Stimulated activated CD4-positive, alpha-beta T cell treated with anti-CD3 and anti-CD28 coated beads, Interleukin-2, amount 100 ng/mL, for 4 hours (primary cell): ENCODE data around the gene BCR.
"Not testable (repeated sequence)": the region's sequence is repeated elsewhere in the genome, so short reads cannot be mapped to it uniquely, and the experiment has no call there.

Experiments used
- DNase-seq: peaks from one replicate; pipeline ENCODE4 v3.0.0-alpha.2; 2020; ENCODE audit warnings: low read depth

The BCR gene

DNA sequence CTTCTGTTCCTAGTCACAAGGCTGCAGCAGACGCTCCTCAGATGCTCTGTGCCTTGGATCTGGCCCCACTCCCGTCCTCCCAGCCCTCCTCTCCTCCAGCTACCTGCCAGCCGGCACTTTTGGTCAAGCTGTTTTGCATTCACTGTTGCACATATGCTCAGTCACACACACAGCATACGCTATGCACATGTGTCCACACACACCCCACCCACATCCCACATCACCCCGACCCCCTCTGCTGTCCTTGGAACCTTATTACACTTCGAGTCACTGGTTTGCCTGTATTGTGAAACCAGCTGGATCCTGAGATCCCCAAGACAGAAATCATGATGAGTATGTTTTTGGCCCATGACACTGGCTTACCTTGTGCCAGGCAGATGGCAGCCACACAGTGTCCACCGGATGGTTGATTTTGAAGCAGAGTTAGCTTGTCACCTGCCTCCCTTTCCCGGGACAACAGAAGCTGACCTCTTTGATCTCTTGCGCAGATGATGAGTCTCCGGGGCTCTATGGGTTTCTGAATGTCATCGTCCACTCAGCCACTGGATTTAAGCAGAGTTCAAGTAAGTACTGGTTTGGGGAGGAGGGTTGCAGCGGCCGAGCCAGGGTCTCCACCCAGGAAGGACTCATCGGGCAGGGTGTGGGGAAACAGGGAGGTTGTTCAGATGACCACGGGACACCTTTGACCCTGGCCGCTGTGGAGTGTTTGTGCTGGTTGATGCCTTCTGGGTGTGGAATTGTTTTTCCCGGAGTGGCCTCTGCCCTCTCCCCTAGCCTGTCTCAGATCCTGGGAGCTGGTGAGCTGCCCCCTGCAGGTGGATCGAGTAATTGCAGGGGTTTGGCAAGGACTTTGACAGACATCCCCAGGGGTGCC lies 109.8 kb downstream of the BCR start:
- peak; percentile 22 for DNase-seq

DNA sequence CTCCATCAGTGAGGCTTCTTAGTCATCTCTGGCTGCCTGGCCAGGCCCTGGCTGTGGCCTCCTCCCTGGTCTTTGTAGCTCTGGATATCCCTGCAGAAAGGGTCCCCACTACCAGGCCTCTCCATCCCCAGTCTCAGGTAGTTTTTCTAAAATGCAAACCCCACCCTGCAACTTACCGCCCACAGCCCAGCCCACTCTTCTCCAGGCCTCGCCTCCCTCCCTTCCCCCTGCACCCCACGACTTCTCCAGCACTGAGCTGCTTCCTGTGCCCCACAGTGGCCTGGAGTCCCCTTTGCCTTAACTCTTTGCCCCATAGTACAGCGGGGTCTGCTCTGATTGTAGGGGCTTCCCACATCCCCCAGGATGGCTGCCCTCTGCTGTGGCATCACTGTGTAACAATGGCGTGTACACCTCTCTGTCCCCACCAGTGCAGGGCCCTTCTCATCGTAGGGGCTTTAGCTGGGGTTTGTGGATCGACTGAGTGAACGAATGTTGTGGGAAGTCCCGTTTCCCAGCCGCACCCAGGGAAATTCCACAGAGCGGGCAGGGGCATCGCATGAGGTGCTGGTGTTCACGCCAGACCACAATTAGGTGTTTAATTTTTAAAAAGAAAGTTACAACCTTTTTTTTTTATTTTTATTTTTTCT lies 111.6 kb downstream of the BCR start:
- DNase-seq = no peak

DNA sequence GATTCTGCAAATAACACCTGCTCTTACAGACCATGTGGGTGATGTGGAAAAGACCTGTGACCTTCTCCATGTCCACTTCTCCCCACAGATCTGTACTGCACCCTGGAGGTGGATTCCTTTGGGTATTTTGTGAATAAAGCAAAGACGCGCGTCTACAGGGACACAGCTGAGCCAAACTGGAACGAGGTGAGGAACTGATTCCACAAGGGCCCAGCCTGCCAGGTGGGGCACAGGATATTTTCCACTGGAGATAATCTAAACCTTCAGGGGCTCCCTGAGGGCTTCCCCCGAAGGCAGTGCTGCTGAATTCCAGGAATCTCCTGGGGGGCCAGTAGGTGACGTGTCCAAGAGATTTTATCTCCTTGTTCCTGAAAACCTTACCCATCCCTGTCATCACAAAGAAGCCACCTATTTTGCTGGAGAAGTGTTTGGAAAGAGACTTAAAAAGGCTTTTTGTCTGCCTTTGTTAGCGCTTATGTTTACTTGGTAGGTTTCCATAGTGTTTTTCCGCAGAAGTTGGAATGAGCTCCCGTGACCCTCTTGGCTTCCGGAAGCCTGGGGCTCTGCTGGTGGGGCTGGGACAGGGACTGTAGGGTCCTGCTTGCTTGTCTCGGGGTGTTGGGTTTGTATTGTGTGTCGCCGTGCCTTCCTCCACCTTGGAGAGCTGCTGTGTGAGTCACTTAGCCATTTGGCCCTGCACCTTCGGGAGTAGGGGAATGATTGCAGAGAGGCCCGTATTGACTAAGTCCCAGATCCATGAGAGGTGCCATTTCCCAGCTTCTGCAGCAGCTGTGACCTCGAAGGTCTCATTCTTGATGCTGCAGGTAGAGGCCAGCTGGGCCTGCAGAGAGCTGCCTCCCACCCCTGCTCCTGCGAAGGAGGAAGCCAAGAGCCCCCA lies 112.4 kb downstream of the BCR start:
- DNase-seq = no peak

DNA sequence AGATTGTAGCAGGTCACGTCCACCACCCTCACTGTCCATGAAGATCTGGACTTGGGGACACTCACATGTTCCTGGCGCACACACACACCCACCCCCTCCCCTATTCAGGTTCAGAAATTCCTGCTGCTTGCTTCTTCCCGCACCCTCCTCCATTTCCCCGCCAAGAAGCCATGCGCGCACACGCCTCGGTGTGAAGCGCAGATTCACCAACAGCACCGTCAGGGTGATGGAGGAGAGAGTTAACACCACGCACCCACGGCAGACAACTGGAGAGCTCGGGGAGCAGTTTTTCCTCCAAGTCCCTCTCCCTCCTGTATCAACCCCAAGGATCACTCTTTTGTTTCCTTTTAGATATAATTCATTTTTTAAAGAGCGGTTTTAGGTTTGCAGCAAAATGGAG lies 113.4 kb downstream of the BCR start:
- DNase-seq = no peak

DNA sequence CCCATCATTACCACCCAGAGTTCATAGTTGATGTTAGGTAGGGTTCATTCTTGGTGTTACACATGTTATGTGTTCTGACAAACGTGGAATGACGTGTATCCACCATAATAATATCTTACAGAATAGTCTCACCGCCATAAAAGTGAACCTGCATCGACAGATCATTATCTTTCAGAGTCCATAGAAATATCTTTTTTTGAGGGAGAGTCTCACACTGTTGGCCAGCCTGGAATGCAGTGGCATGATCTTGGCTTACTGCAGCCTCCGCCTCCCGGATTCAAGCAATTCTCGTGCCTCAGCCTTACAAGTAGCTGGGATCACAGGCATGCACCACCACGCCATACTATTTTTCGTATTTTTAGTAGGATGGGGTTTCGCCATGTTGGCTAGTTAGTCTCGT lies 113.9 kb downstream of the BCR start:
- no peak for DNase-seq

DNA sequence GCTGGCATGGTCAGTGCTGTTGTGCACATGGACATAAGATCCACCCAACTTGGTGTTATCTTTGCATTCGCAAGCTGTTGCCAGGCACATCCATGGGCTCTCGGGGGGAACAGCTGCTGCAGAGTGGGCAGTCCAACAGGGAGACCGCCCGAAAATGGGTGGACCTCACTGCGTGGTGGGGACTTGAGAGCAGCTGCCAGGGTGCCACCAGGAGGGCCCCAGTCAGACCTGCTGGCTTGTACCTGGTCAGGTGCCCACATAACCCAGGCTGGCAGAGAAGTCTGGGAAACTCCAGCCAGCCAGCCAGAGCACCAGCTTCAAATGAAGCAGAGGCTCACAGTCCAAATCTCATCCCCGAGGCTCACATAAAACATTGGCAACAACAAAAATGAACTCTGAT lies 120.2 kb downstream of the BCR start:
- no peak for DNase-seq

DNA sequence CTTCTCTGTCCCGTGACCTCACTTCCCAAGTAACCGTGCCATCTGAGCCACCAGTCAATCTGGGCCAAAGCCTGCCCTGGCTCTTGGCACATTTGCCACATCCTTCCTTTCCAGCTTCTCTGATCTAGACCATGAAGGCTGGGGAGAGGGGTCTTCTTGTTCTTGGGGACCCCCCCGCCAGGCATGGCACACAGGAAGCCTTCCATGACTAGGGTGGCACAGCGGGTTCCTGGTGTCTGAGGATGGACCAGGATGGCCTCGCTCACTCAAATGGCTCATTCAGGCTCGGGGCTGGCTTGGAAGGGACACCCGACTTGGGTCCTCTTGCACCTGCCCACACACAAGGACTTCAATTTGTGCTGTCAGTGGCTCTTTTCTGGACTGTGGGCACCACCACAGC lies 121.3 kb downstream of the BCR start:
- DNase-seq = no peak

DNA sequence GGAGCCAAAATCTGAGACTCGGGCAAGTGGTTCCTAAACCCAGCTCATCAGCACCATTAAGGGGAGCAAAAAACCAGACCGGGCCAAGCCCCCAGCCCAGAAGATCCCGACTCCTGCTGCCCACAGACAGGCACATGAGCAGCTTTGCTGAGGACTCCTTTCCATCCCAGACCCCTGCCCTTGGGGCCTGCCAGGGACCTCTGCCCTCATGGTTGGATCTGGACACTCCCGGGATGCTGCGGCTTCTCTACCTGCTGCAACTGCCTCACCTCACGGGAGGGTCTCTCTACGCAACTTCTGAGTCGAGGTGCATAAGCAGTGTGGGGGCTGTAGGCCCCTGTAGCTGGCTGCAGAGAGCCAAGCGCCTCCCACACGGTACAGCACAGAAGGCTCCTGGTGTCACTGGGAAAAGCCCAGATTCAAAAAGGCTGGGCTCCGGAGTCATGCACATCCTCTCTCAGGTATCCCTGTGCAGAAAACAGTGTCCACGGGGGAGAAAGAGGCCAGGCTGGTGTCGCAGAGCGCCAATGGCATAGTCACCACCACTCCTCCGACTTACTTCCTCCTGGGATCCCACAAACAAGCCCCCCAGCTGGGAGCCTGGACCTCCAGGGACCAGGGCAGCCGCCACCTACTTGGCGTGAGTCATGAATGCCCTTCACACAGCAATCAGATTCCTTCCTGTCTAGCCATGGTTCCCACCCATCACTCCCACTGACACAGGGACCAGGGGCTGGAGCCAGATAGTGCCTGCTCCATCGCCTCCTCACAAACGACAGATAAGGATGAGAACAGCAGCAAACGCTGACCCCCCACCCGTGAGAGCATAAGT lies 122.1 kb downstream of the BCR start:
- no peak for DNase-seq

DNA sequence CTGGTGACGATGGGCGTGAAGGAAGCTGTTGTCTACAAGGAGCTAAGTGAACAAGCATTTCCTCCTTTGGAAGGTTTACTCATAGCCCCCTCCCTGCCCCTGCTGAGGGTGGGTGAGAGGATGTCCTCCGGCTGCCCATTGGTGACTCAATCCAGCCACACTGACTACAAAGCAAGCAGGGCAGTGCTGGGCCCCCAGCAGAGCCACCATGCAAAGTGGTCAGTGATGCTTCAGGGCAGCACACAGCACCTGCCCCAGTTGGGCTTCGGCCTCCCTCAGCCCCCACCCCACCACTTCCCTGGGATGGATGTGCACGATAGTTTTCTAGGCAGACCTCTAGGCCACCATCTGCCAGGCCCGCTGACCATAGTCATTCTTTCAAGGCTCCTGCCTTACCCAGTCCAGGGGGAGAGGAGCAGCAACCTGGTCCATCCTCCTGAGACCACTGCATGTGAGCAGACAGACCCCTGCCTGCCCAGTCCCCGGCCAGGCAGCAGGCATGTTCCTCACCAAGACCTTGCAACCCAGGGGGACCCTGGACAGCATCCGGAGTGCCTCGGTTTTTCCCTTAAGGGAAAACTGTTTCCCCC lies 125.1 kb downstream of the BCR start:
- DNase-seq = no peak

DNA sequence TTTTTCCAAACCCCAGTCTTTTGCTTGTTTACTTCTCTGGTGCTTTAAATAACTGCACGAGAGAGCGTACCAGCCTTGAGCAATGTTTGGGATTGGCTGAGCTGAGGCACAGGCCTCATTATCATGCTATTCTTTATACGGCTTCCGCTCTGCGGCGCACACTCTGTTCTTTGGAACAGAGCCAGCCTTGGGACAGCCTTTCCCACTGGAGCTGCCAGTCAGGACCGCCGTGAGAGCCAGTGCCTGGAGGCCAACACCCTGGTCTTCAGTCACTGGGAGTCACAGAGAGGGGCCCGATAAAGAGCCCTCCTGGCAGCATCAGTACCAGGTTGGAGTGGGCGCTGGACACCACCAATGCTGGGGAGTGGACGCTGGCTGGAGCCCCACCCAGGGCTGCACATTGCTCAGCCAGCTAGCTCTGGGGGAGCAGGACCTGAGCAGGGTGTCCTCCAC lies 125.6 kb downstream of the BCR start:
- DNase-seq = no peak

DNA sequence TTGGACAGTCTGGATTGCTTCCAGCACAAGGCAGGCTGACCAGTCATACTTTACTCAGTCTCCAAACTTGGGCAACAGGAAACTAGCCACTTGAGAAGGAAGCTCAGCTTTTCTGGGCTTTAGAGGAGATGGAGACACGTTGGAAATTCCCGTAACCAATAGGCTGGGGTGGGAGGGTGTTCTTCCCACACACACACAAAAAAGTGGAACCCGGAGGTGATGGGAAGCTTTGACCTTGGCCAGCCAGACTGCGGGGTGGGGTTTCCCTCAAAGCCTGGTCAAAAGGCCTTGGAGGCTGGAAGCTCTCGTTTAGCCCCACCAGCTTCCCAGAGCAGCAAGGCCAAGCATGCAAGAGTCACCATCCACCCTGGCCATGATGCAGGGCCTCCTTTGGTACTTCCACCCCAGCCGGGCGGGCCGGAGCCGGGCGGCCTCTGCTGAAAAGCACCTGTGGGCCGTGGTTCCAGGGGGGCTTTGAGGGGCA lies 126.2 kb downstream of the BCR start:
- no peak for DNase-seq

DNA sequence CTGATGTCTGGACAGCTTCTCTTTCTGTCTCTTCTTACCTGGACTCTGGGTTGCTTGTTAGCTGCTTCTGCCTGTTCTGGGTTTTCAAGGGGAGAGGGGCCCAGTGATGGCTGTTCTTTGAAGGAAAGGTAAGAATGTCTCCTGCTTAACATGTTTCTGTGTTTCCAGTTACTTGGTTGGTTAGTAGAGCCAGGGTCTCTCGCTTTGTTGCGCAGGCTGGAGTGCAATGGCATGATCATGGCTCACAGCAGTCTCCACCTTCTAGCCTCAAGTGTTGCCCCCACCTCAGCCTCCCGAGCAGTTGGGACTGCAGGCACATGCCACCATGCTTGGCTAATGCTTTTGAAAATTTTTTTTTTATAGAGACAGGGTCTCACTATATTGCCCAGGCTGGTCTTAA lies 126.6 kb downstream of the BCR start:
- no peak for DNase-seq

DNA sequence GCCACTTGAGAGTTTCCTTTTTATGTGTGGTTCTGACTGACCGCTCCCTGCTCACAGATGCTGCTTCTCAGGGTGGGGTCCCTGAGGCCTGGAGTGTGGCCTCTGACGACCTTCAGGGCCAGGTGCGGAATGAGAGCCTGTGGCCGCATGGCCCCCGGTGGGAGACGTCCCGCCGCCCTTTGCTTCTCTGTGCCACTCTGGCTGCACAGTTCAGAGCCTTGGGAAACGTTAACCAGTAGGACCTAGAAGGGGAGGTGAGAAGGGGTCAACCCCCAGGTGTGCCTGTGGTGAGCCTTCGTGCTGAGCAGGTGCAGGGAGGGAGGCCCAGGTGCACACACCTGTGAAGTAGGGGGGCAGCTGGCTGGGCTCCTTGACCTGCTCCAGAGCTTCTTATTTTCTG lies 127.2 kb downstream of the BCR start:
- not testable (repeated sequence) for DNase-seq

DNA sequence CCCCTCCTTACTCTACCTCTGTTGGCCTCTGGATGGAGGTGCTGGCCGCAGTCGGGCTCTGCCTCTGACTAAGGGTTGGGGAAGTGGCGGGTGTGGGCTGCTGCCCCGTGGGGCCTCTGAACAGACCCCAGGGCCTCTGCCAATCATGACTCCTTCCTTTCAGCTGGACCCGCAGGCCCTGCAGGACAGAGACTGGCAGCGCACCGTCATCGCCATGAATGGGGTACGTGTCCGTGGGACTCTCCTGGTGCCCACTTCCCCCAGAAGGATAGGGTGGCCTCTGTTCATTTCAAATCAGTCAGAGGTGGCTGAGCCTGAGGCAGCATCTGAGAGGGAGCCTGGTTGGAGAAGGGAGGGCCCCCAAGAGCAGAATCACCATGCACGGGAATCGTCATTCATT lies 129.0 kb downstream of the BCR start:
- DNase-seq = not testable (repeated sequence)

DNA sequence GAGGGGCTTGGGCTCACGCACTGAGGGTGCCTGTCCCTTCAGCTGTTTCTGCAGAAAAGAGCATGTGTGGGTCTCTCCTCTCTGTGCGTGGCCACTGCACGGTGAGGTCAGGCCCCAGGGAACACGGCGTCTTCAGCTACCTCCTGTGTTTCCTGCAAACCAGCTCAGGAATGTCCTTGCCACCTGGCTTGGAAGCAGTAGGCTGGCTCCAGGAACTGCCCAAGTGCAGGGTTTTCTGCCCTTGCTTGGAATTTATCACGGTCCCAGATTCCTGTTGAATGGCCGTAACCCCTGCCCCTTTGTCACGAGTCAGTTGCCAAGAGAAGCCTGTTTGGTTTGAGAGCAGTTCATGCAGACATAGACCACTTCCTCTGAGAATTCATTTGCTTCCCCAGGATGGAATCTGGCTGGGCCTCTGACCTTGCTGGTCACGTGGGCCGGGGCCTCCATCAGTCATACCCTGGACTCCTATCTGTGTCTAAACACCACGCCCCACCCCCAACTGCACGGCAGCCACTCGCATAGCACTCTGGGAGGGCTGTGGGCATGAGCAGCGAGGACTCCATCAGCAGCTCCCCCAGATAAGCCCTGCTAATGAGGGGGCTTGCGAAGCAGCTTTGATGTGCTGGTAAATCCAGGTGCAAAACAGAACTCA lies 130.3 kb downstream of the BCR start:
- not testable (repeated sequence) for DNase-seq

DNA sequence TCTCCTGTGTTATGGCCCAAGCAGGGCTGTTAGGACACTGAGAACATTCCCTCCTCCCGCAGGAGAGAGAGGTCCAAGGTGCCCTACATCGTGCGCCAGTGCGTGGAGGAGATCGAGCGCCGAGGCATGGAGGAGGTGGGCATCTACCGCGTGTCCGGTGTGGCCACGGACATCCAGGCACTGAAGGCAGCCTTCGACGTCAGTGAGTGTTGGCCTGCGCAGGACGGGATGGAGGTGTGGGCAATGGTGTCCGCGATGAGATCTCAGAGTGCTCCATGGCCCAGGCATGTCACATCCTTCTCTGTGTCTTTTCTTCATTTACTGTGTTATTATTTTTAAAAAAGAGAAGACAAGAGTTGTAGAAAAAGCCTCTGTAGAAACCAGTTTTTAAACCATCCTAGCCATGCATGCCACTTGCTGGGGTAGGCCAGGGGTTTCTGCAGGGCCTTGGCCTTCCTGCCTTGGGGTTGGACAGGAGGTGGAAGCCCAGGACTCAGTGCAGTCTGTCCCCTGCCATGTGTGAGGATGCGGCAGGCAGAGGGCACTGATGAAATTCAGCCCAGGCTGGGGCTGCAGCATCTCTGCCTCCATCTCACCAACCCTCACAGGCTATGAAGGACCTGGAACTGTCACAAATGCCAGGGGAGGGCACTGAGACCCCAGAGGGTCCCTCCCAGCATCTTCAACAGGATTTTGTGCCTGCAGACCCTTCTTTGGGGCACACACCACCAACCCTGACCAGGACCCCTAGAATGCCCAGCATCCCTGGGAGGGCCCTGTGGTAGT lies 131.5 kb downstream of the BCR start:
- not testable (repeated sequence) for DNase-seq

DNA sequence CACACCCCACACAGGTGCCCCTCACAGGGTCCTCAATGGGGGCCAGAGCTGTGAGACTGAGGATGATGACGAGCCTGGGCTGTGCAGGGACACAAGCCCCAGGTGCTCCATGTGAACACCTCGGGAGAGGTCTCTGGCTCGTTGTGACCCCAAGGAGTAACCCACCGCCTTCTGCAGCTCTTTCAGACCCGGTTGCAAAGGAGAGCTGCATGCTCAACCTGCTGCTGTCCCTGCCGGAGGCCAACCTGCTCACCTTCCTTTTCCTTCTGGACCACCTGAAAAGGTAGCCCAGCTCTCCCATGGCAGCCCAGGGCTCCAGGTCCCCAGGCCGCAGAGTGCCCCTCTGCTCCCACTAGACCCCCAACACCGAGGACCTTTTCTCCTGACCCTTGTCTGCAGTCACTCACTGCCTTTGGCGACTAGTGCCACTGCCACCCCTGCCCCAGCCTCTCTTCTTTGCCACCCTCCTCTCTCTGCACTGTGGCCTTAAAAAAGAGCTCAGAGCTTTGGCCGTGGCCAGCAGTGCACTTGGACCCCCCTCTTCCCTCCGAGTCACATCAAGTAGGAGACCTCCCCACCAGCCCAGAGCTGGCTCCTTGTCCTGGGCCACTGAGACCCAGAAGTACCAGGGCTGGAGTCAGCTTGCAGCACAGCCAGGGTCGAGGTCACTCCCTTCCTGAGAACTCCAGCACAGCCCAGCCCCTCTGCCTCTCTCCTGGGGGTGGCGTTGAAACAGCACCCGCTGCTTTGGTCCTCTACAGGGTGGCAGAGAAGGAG lies 133.7 kb downstream of the BCR start:
- DNase-seq = no peak

DNA sequence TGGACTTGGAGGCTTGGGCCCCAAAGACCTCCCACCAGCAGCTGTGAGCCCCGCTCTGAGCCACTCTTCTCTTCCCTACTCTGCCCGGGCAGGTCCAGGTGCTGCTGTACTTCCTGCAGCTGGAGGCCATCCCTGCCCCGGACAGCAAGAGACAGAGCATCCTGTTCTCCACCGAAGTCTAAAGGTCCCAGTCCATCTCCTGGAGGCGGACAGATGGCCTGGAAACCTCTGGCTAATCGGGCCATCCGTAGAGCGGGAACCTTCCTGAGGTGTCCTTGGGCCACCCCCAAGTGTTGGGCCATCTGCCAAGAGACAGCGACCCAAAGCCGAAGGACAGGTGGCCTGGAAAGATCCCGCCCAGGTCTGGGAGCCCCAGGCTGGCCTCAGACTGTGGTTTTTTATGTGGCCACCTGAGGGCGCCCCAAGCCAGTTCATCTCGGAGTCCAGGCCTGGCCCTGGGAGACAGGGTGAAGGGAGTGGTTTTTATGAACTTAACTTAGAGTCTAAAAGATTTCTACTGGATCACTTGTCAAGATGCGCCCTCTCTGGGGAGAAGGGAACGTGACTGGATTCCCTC lies 135.1 kb downstream of the BCR start:
- DNase-seq = peak; percentile 15

DNA sequence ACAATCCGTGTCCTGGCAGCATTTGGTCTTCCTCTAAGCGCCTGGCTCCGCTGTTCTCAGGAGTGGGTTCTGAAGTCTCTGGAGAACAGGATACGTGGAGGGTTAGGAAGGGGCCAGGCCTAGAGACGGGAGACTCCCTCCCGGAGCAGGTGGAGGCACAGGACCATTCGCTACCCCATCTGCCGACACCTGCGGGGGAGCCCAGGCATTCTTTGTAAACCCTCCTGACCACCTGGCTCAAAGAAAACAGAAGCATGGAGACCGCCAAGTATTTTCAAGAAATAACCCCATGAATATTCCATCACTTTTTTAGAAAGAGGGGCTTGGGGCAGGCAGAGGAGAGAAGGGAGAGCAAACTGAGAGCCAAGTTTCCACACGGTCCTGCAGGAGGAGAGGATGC lies 136.3 kb downstream of the BCR start:
- DNase-seq = not testable (repeated sequence)
